K562 (cell line): ENCODE data around the gene KAZN. TPM values are rescaled to one million over a fixed set of nuclear protein-coding genes. Genes with fewer than 3 reads are reported as not detected.

Experiments
- ADNP ChIP-seq: fragments of 200-800 bp; sonication (Bioruptor generic); IDR thresholded peaks from 2 replicates; pipeline ENCODE4 v1.6.1; 2016; ENCODE audit warnings: missing genetic modification characterization, missing compliant biosample characterization
- AFF1 ChIP-seq, 2 experiments: fragments of 450-650 bp; IDR thresholded peaks; 2 replicates each; pipeline ENCODE4 v1.6.1; 2018; ENCODE audit warnings: mild to moderate bottlenecking in 2 of 2, low read depth in 1 of 2; ENCODE audit not compliant: partially characterized antibody in 2 of 2
- ATF4 ChIP-seq: fragments of 450-650 bp; formaldehyde crosslinking; IDR thresholded peaks from 2 replicates; pipeline ENCODE4 v1.4.0; 2022; ENCODE audit warnings: mild to moderate bottlenecking, moderate library complexity
- ATF7 ChIP-seq: fragments of 450-650 bp; IDR thresholded peaks from 2 replicates; pipeline ENCODE4 v1.7.1; 2014; ENCODE audit warnings: mild to moderate bottlenecking, moderate library complexity
- BCLAF1 ChIP-seq, 2 experiments: fragments of 450-650 bp in 1 of 2; IDR thresholded peaks; 2 replicates each; pipeline ENCODE4 v1.6.1; 2011 to 2017; ENCODE audit warnings: low read depth in 2 of 2, antibody characterized with exemption in 1 of 2, borderline replicate concordance in 1 of 2, low read length in 1 of 2, mild to moderate bottlenecking in 1 of 2, mixed read lengths in 1 of 2; ENCODE audit not compliant: control insufficient read depth in 1 of 2
- FOSL1 ChIP-seq: fragments of 200-800 bp; sonication (Bioruptor generic); conservative IDR thresholded peaks from 2 replicates; pipeline ENCODE4 v1.6.1; 2016; ENCODE audit warnings: missing genetic modification characterization, missing compliant biosample characterization
- GTF2F1 ChIP-seq: IDR thresholded peaks from 2 replicates; pipeline ENCODE4 v1.6.1; 2011; ENCODE audit warnings: low read depth, low read length, improper control_type of control experiment
- IRF9 ChIP-seq: fragments of 450-650 bp; IDR thresholded peaks from 2 replicates; pipeline ENCODE4 v1.6.1; 2016; ENCODE audit warnings: missing biosample characterization, missing genetic modification characterization
- NELFE ChIP-seq: IDR thresholded peaks from 2 replicates; pipeline ENCODE4 v1.6.1; 2011; ENCODE audit warnings: mild to moderate bottlenecking; ENCODE audit not compliant: insufficient read depth, insufficient read length
- TAF7 ChIP-seq: fragments of 450-650 bp; IDR thresholded peaks from 2 replicates; pipeline ENCODE4 v1.6.1; 2016; ENCODE audit warnings: missing genetic modification characterization, missing compliant biosample characterization
- XRCC5 ChIP-seq: fragments of 200-400 bp; formaldehyde crosslinking; IDR thresholded peaks from 2 replicates; pipeline ENCODE4 v1.6.1; 2017; ENCODE audit warnings: low read depth, mild to moderate bottlenecking, low read length
- ZBTB5 ChIP-seq: fragments of 450-650 bp; IDR thresholded peaks from 2 replicates; pipeline ENCODE4 v1.6.1; 2017; ENCODE audit warnings: antibody characterized with exemption
- ZC3H8 ChIP-seq: fragments of 450-650 bp; IDR thresholded peaks from 2 replicates; pipeline ENCODE4 v1.6.1; 2017
- ZNF253 ChIP-seq: fragments of 250-450 bp; sonication (Bioruptor Pico); conservative IDR thresholded peaks from 2 replicates; pipeline ENCODE4 v1.6.1; 2021; ENCODE audit warnings: mild to moderate bottlenecking
- ZNF408 ChIP-seq: fragments of 250-450 bp; sonication (Bioruptor Pico); IDR thresholded peaks from 2 replicates; pipeline ENCODE4 v1.4.0; 2020; ENCODE audit warnings: low read depth, mild to moderate bottlenecking, moderate library complexity
- polyA plus RNA-seq, 8 experiments: library from polyadenylated mRNA; depleted of rRNA in 4 of 8; stranded (reverse) in 5 of 8; unstranded in 3 of 8; fragments of >200 nt; fragmentation: Nextera tagmentation in 2 of 8; fragmentation: Illumina TruSeq in 1 of 8; extraction: Ambion mirVana in 2 of 8; extraction: Trizol in 1 of 8; gene quantifications; 2 replicates each; pipeline versions ENCODE4 v1.2.1 to v1.2.3, GENCODE V29; 2011 to 2014; ENCODE audit warnings: inconsistent platforms in 1 of 8, missing spikeins in 1 of 8
- total RNA-seq, 7 experiments: library from RNA; depleted of rRNA in 6 of 7; stranded (reverse); fragments of >200 nt in 6 of 7; fragmentation: Illumina TruSeq in 2 of 7; extraction: Trizol in 2 of 7; gene quantifications; 2 replicates each; pipeline versions ENCODE4 v1.2.1 to v1.2.3, GENCODE V29; 2011 to 2021; ENCODE audit warnings: low replicate concordance in 1 of 7

KAZN gene
- total and polyA plus RNA-seq, 9 of the 15 experiments (the other 6 are each of a cell fraction or from before 2014, with no cell fraction given), result 2.1 to 21.6 (median 5.4) TPM

- TF ChIP-seq AFF1 (IDR thresholded peaks at IDR 0.05; ENCODE audit: low read depth in 1 of 2, partially characterized antibody in 2 of 2) (peak; percentile 82 to 96), ATF7 (peak; percentile 58; the same call in 1 of the 2 replicates), TAF7 (tag) (peak; percentile 84), ZC3H8 (no peak), ZBTB5 (peak; percentile 83), IRF9 (peak; percentile 94), FOSL1 (tag) (peak; percentile 44; the same call in 1 of the 2 replicates), ZNF408 (CRISPR knock-in tag) (no peak), NELFE (no peak), ATF4 (CRISPR knock-in tag) (0 out of 2 replicates have a peak, but pooled peaks have one; percentile 78), GTF2F1 (no peak; the same call in 1 of the 2 replicates), XRCC5 (no peak), ADNP (tag) (no peak), BCLAF1 (IDR thresholded peaks at IDR 0.05; ENCODE audit: borderline replicate concordance in 1 of 2, control insufficient read depth in 1 of 2, low read depth in 2 of 2, low read length in 1 of 2) (no peak), ZNF253 (CRISPR knock-in tag) (no peak)
Observed at GRCh38 chr1:14777516-14778506, 179.3 kb downstream of the KAZN start (continued).
